Fibroblast of the aortic adventitia (primary cell): ENCODE data around the gene SCOC. TPM values are rescaled to one million over a fixed set of nuclear protein-coding genes. Genes with fewer than 3 reads are reported as not detected.
"Not testable (repeated sequence)": the region's sequence is repeated elsewhere in the genome, so short reads cannot be mapped to it uniquely, and the experiment has no call there.

Experiments used
- DNase-seq: peaks from one replicate; pipeline ENCODE4 v3.0.0-alpha.2; 2010; ENCODE audit warnings: low read depth
- H3K4me3 ChIP-seq: 2 replicates; pipeline ENCODE4 v1.5.1; 2011; ENCODE audit warnings: low read depth, mild to moderate bottlenecking, control low read depth, low read length, moderate library complexity
- CTCF ChIP-seq: IDR thresholded peaks from 2 replicates; pipeline ENCODE4 v1.5.1; 2011; ENCODE audit warnings: mild to moderate bottlenecking, low read length, control low read depth, inconsistent platforms; ENCODE audit not compliant: insufficient read depth
- total RNA-seq: library from RNA; depleted of rRNA; stranded (reverse); fragments of >200 nt; gene quantifications from 2 replicates; pipeline ENCODE4 v1.2.3, GENCODE V29; 2012; ENCODE audit warnings: low replicate concordance

The SCOC gene
- total RNA-seq, 1 donor: 92.7 TPM

GRCh38 chr4:140406292-140406691, 32.8 kb downstream of the SCOC start:
- TF ChIP-seq CTCF: no peak
- no peak for DNase-seq
- no peak overlapping the region for H3K4me3 ChIP-seq

GRCh38 chr4:140408974-140409373, 35.5 kb downstream of the SCOC start:
- TF ChIP-seq CTCF: no peak
- no peak for DNase-seq
- H3K4me3 ChIP-seq: no peak overlapping the region

- not testable (repeated sequence) for H3K4me3 ChIP-seq, DNase-seq
Measured at GRCh38 chr4:140413130-140413969, 39.9 kb downstream of the SCOC start.

GRCh38 chr4:140423106-140423505, 49.7 kb downstream of the SCOC start:
- no peak overlapping the region for H3K4me3 ChIP-seq
- DNase-seq: peak; percentile 65
- no peak for TF ChIP-seq CTCF

- DNase-seq: no peak
- H3K4me3 ChIP-seq: peak overlapping the region; percentile 81
- TF ChIP-seq CTCF: no peak
Measured at GRCh38 chr4:140426610-140427105, 53.2 kb downstream of the SCOC start.

- TF ChIP-seq CTCF: peak; percentile 44
- DNase-seq: peak; percentile 52
- peak within 1 kb of the TSS; percentile 81 for H3K4me3 ChIP-seq
Measured at GRCh38 chr4:140427106-140427918, 53.9 kb downstream of the SCOC start, which contains the start of gene CLGN. CLGN (minus strand) TSS chr4:140427648; CDS start chr4:140413078, 14,570 bp downstream.
